ENCODE results near the gene KATNAL1. TPM values are rescaled to one million over a fixed set of nuclear protein-coding genes. Genes with fewer than 3 reads are reported as not detected.
A peak's percentile ranks its signal among the peaks of the same experiment; 100 is the strongest.

The KATNAL1 gene
- total RNA-seq, 1 experiment from 2014 or later, result 14.2 TPM

DNA sequence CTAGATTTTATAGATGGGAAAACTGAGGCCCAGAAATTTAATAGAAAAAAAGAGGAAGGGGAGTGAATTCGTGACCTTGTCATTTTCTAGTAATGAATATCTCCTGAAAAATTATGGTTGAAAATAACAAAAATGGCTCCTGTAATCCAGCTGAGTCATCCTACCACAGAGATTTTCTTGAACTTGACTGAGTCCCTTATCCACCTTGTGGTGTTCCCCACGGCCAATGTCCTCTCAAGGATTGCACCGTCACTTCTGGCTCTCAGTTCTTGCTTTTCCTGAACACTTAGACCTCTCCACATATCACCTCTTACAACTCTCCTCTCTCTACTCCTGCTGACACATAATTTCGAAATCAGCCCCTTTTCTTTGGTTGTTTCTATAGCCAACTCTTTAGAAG is 1.2 kb upstream of the KATNAL1 start (continued):
- TF ChIP-seq ZNF532 (CRISPR knock-in tag; IDR thresholded peaks at IDR 0.05; ENCODE audit: borderline replicate concordance), result no peak
- no peak for TF ChIP-seq E2F4 (CRISPR knock-in tag; IDR thresholded peaks at IDR 0.05; ENCODE audit: borderline replicate concordance, low read depth)
- TF ChIP-seq, protein P1, sequence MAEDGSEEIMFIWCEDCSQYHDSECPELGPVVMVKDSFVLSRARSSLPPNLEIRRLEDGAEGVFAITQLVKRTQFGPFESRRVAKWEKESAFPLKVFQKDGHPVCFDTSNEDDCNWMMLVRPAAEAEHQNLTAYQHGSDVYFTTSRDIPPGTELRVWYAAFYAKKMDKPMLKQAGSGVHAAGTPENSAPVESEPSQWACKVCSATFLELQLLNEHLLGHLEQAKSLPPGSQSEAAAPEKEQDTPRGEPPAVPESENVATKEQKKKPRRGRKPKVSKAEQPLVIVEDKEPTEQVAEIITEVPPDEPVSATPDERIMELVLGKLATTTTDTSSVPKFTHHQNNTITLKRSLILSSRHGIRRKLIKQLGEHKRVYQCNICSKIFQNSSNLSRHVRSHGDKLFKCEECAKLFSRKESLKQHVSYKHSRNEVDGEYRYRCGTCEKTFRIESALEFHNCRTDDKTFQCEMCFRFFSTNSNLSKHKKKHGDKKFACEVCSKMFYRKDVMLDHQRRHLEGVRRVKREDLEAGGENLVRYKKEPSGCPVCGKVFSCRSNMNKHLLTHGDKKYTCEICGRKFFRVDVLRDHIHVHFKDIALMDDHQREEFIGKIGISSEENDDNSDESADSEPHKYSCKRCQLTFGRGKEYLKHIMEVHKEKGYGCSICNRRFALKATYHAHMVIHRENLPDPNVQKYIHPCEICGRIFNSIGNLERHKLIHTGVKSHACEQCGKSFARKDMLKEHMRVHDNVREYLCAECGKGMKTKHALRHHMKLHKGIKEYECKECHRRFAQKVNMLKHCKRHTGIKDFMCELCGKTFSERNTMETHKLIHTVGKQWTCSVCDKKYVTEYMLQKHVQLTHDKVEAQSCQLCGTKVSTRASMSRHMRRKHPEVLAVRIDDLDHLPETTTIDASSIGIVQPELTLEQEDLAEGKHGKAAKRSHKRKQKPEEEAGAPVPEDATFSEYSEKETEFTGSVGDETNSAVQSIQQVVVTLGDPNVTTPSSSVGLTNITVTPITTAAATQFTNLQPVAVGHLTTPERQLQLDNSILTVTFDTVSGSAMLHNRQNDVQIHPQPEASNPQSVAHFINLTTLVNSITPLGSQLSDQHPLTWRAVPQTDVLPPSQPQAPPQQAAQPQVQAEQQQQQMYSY (CRISPR knock-in tag; IDR thresholded peaks at IDR 0.05), result no peak
- no peak for TF ChIP-seq ATF2 (CRISPR knock-in tag; IDR thresholded peaks at IDR 0.05; ENCODE audit: borderline replicate concordance, low read depth)

DNA sequence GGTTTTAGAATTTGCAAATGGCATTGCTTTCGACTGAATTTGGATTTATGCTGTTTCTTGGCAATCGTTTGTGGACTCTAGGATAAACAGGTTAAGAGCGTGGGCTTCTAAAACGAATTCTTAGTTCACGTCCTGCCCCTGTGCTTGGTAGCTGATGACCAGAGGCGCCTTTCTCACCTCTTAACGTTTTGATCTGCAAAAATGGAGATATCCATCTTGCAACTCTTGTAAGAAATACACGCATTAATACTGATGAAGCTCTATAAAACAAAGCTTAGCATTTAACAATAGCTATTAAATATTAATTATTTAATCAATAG is 580 bp upstream of the KATNAL1 start:
- Mint-ChIP-seq H3K4me1 (peaks cover 36% of the 10 kb centered on the region), H3K9me3 (no peaks in the 10 kb centered on the region), H3K36me3 (no peaks in the 10 kb centered on the region), H3K27ac (no peak overlapping the region), H3K4me3 (peak overlapping the region; percentile 80), H3K27me3 (ENCODE audit: low read depth) (no peaks in the 10 kb centered on the region)
- DNase-seq (ENCODE audit: low spot score) (no peak), ATAC-seq (no peak)
- CTCF ChIA-PET, result interaction anchor here (0.9 to 3.0 kb wide), 4 partner anchors 10 to 175 kb away, joined by 3 to 26 read pairs (median 4); no protein-coding TSS in a partner anchor
- POLR2A ChIA-PET, result interaction anchor here (0.5 kb wide), 1 partner anchor 18 kb away, joined by 3 read pairs; no protein-coding TSS in a partner anchor
- no peak for TF ChIP-seq ZNF263 (CRISPR knock-in tag; IDR thresholded peaks at IDR 0.05; ENCODE audit: low read depth)
- TF ChIP-seq JAZF1 (CRISPR knock-in tag; IDR thresholded peaks at IDR 0.05), result no peak
- TF ChIP-seq, protein P2, sequence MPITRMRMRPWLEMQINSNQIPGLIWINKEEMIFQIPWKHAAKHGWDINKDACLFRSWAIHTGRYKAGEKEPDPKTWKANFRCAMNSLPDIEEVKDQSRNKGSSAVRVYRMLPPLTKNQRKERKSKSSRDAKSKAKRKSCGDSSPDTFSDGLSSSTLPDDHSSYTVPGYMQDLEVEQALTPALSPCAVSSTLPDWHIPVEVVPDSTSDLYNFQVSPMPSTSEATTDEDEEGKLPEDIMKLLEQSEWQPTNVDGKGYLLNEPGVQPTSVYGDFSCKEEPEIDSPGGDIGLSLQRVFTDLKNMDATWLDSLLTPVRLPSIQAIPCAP (CRISPR knock-in tag; IDR thresholded peaks at IDR 0.05), result no peak
- TF ChIP-seq ETV6 (CRISPR knock-in tag; IDR thresholded peaks at IDR 0.05), result no peak
- no peak for TF ChIP-seq RORB (CRISPR knock-in tag; IDR thresholded peaks at IDR 0.05)
- TF ChIP-seq, protein P3, sequence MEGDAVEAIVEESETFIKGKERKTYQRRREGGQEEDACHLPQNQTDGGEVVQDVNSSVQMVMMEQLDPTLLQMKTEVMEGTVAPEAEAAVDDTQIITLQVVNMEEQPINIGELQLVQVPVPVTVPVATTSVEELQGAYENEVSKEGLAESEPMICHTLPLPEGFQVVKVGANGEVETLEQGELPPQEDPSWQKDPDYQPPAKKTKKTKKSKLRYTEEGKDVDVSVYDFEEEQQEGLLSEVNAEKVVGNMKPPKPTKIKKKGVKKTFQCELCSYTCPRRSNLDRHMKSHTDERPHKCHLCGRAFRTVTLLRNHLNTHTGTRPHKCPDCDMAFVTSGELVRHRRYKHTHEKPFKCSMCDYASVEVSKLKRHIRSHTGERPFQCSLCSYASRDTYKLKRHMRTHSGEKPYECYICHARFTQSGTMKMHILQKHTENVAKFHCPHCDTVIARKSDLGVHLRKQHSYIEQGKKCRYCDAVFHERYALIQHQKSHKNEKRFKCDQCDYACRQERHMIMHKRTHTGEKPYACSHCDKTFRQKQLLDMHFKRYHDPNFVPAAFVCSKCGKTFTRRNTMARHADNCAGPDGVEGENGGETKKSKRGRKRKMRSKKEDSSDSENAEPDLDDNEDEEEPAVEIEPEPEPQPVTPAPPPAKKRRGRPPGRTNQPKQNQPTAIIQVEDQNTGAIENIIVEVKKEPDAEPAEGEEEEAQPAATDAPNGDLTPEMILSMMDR (IDR thresholded peaks at IDR 0.05), result no peak
- TF ChIP-seq, protein P4, sequence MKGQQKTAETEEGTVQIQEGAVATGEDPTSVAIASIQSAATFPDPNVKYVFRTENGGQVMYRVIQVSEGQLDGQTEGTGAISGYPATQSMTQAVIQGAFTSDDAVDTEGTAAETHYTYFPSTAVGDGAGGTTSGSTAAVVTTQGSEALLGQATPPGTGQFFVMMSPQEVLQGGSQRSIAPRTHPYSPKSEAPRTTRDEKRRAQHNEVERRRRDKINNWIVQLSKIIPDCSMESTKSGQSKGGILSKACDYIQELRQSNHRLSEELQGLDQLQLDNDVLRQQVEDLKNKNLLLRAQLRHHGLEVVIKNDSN (CRISPR knock-in tag; IDR thresholded peaks at IDR 0.05), result no peak
- no peak for TF ChIP-seq SOX15 (CRISPR knock-in tag; IDR thresholded peaks at IDR 0.05)
- TF ChIP-seq, protein P5, sequence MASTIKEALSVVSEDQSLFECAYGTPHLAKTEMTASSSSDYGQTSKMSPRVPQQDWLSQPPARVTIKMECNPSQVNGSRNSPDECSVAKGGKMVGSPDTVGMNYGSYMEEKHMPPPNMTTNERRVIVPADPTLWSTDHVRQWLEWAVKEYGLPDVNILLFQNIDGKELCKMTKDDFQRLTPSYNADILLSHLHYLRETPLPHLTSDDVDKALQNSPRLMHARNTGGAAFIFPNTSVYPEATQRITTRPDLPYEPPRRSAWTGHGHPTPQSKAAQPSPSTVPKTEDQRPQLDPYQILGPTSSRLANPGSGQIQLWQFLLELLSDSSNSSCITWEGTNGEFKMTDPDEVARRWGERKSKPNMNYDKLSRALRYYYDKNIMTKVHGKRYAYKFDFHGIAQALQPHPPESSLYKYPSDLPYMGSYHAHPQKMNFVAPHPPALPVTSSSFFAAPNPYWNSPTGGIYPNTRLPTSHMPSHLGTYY (CRISPR knock-in tag; IDR thresholded peaks at IDR 0.05), result no peak
- no peak for TF ChIP-seq CDX4 (CRISPR knock-in tag; IDR thresholded peaks at IDR 0.05; ENCODE audit: borderline replicate concordance)
- no peak for TF ChIP-seq MYBL2 (CRISPR knock-in tag; IDR thresholded peaks at IDR 0.05)
- no peak for TF ChIP-seq TCF7 (CRISPR knock-in tag; IDR thresholded peaks at IDR 0.05; ENCODE audit: low read depth)
- TF ChIP-seq USF2 (CRISPR knock-in tag; IDR thresholded peaks at IDR 0.05), result no peak
- TF ChIP-seq ELF4 (CRISPR knock-in tag; IDR thresholded peaks at IDR 0.05; ENCODE audit: low read depth), result no peak

Measured in WTC11 (cell line).